Prostate gland (tissue), 2 donors: ENCODE measurements around the gene TMA7.

Source experiments
- CTCF ChIP-seq, 4 experiments: fragments of 200-600 bp in 2 of 4; fragments of 450-650 bp in 2 of 4; sonication (generic) in 2 of 4; IDR thresholded peaks; 1 replicate in 3 of 4; 2 replicates in 1 of 4; pipeline ENCODE4 v1.5.1; 2016 to 2019; ENCODE audit warnings: antibody characterized with exemption in 4 of 4, mild to moderate bottlenecking in 2 of 4, moderate library complexity in 2 of 4
- POLR2A ChIP-seq: fragments of 450-650 bp; IDR thresholded peaks from one replicate; pipeline ENCODE4 v1.6.1; 2016; ENCODE audit warnings: antibody characterized with exemption, mild to moderate bottlenecking
- POLR2AphosphoS5 ChIP-seq: sonication (generic); formaldehyde crosslinking; IDR thresholded peaks from one replicate; pipeline ENCODE4 v1.6.1; 2017; ENCODE audit warnings: antibody characterized with exemption

GRCh38 chr3:48456456-48456855, 16.4 kb downstream of the TMA7 start:
- no peak for TF ChIP-seq CTCF (IDR thresholded peaks at IDR 0.05)
- no peak for TF ChIP-seq POLR2A
- TF ChIP-seq POLR2AphosphoS5, result no peak
